OCI-LY1 (cell line): Measurements from ENCODE around the gene SVOP.

Experiments used
- H2AFZ ChIP-seq: fragments of 200-600 bp; sonication (generic), shearing (Covaris generic); 2 replicates; pipeline ENCODE4 v1.6.0; 2014; ENCODE audit warnings: antibody characterized with exemption, mild to moderate bottlenecking, low read length
- H3F3A ChIP-seq: fragments of 200-600 bp; sonication (generic), shearing (Covaris generic); 2 replicates; pipeline ENCODE4 v1.6.0; 2014; ENCODE audit warnings: mild to moderate bottlenecking, antibody characterized with exemption, low read length, moderate library complexity; ENCODE audit not compliant: insufficient read depth
- H3K27ac ChIP-seq: fragments of 200-600 bp; sonication (generic); 2 replicates; pipeline ENCODE4 v1.5.1; 2014; ENCODE audit warnings: low read length, mixed run types, mild to moderate bottlenecking, low read depth; ENCODE audit not compliant: poor library complexity, severe bottlenecking
- H3K27me3 ChIP-seq: fragments of 200-600 bp; sonication (generic); 2 replicates; pipeline ENCODE4 v1.6.0; 2014; ENCODE audit warnings: antibody characterized with exemption, mild to moderate bottlenecking, low read length, moderate library complexity; ENCODE audit not compliant: insufficient read depth
- H3K36me3 ChIP-seq: fragments of 200-600 bp; sonication (generic); 2 replicates; pipeline ENCODE4 v1.6.1; 2014; ENCODE audit warnings: mild to moderate bottlenecking, antibody characterized with exemption, low read length, moderate library complexity, mixed read lengths; ENCODE audit not compliant: insufficient read depth
- H3K4me1 ChIP-seq: fragments of 200-600 bp; sonication (generic); 2 replicates; pipeline ENCODE4 v1.5.1; 2014; ENCODE audit warnings: mild to moderate bottlenecking, low read length, moderate library complexity; ENCODE audit not compliant: insufficient read depth, severe bottlenecking
- H3K4me2 ChIP-seq: fragments of 200-600 bp; sonication (generic), shearing (Covaris generic); 2 replicates; pipeline ENCODE4 v1.6.1; 2014; ENCODE audit warnings: low read length
- H3K4me3 ChIP-seq: fragments of 200-600 bp; sonication (generic); 2 replicates; pipeline ENCODE4 v1.5.1; 2014; ENCODE audit warnings: low read length, low read depth, mild to moderate bottlenecking, mixed read lengths; ENCODE audit not compliant: poor library complexity, severe bottlenecking
- H3K79me2 ChIP-seq: fragments of 200-600 bp; shearing (Covaris generic); 2 replicates; pipeline ENCODE4 v1.6.1; 2016; ENCODE audit warnings: mixed run types, low read length, mixed read lengths; ENCODE audit not compliant: insufficient read depth
- H3K9ac ChIP-seq: fragments of 200-600 bp; sonication (generic), shearing (Covaris generic); 2 replicates; pipeline ENCODE4 v1.6.1; 2014; ENCODE audit warnings: mild to moderate bottlenecking, low read length, mixed read lengths
- H3K9me2 ChIP-seq: fragments of 200-600 bp; sonication (generic), shearing (Covaris generic); 2 replicates; pipeline ENCODE4 v1.6.1; 2014; ENCODE audit warnings: low read depth, mild to moderate bottlenecking, low read length, mixed read lengths
- H3K9me3 ChIP-seq: fragments of 200-600 bp; shearing (Covaris generic); 2 replicates; pipeline ENCODE4 v1.6.1; 2014; ENCODE audit warnings: low read length, mixed read lengths
- H4K20me1 ChIP-seq: fragments of 200-600 bp; sonication (generic), shearing (Covaris generic); 2 replicates; pipeline ENCODE4 v1.6.0; 2016; ENCODE audit warnings: mild to moderate bottlenecking, low read length; ENCODE audit not compliant: insufficient read depth
- CTCF ChIP-seq: fragments of 200-600 bp; sonication (generic), shearing (Covaris generic); IDR thresholded peaks from 2 replicates; pipeline ENCODE4 v1.5.1; 2017; ENCODE audit warnings: mild to moderate bottlenecking, antibody characterized with exemption, low read length, moderate library complexity, mixed read lengths
- EZH2 ChIP-seq: fragments of 200-600 bp; sonication (generic), shearing (Covaris generic); IDR thresholded peaks from 2 replicates; pipeline ENCODE4 v1.8.0; 2017; ENCODE audit warnings: borderline replicate concordance, mixed run types, mild to moderate bottlenecking, antibody characterized with exemption, low read length, moderate library complexity, mixed read lengths

The SVOP gene

GRCh38 chr12:108865169-108865568 is 155.7 kb downstream of the SVOP start:
- TF ChIP-seq CTCF (no peak), EZH2 (no peak)
- Histone ChIP-seq H3K4me3 (no peak overlapping the region), H3K4me2 (no peak overlapping the region), H3K79me2 (no peaks in the 10 kb centered on the region), H2AFZ (no peak overlapping the region), H4K20me1 (no peaks in the 10 kb centered on the region), H3K36me3 (no peaks in the 10 kb centered on the region), H3K27me3 (no peaks in the 10 kb centered on the region), H3K4me1 (no peaks in the 10 kb centered on the region), H3F3A (no peaks in the 10 kb centered on the region), H3K9me2 (no peaks in the 10 kb centered on the region), H3K27ac (no peak overlapping the region), H3K9me3 (no peaks in the 10 kb centered on the region), H3K9ac (no peak overlapping the region)

- Histone ChIP-seq H3K4me1 (peaks cover 5% of the 10 kb centered on the region), H3K79me2 (no peaks in the 10 kb centered on the region), H4K20me1 (no peaks in the 10 kb centered on the region), H2AFZ (no peak overlapping the region), H3K4me2 (no peak overlapping the region), H3K9me2 (no peaks in the 10 kb centered on the region), H3F3A (no peaks in the 10 kb centered on the region), H3K27me3 (no peaks in the 10 kb centered on the region), H3K36me3 (no peaks in the 10 kb centered on the region), H3K9ac (no peak overlapping the region), H3K27ac (no peak overlapping the region), H3K4me3 (no peak overlapping the region), H3K9me3 (no peaks in the 10 kb centered on the region)
- no peak for TF ChIP-seq CTCF
- TF ChIP-seq EZH2 = no peak
These were observed 158.3 kb downstream of the SVOP start for GRCh38 chr12:108862588-108862959.

DNA sequence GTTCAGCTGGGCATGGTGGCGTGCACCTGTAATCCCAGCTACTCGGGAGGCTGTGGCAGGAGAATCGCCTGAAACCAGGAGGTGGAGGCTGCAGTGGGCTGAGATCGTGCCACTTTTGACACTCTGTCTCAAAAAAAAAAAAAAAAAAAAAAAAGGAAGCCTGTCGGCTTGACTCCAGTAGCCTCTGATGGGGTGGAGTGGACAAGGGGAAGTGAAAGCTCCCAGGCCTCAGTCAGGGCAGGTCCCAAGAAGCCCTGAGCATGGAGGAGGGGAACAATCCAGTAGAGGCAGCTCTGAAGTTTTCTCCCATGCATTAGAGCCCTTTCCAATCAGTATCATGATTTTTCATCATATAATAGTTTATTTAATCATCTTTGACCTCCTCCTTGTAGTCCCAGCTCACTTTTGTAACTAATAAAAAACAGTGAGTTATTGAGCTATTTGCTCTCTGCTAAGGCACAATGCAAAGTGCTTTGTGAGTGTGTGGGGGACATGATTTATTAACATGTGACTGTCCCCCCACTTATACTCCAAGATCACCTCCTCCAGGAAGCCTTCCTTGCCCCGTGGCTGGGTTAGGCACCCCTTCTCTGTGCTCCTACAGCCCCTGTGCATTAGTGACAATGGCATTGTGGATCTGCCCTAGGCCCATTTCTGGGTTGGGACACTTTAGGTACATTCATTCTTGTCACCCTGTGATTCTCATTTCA is 158.8 kb downstream of the SVOP start:
- Histone ChIP-seq H3K4me3 (no peak overlapping the region), H3K79me2 (no peaks in the 10 kb centered on the region), H3K9me3 (no peaks in the 10 kb centered on the region), H3K9ac (no peak overlapping the region), H3K4me2 (no peak overlapping the region), H3F3A (no peaks in the 10 kb centered on the region), H2AFZ (no peak overlapping the region), H3K27me3 (no peaks in the 10 kb centered on the region), H4K20me1 (no peaks in the 10 kb centered on the region), H3K9me2 (no peaks in the 10 kb centered on the region), H3K4me1 (peaks cover 5% of the 10 kb centered on the region), H3K27ac (no peak overlapping the region), H3K36me3 (no peaks in the 10 kb centered on the region)
- TF ChIP-seq EZH2 = no peak
- TF ChIP-seq CTCF = no peak
